Esophagus squamous epithelium (tissue), 4 donors: Measurements from ENCODE around the gene BIVM.

Experiments
- CTCF ChIP-seq, 6 experiments: fragments of 450-650 bp in 4 of 6; fragments of 200-600 bp in 2 of 6; sonication (generic) in 2 of 6; IDR thresholded peaks; one replicate each; pipeline ENCODE4 v1.5.1; 2016 to 2019; ENCODE audit warnings: antibody characterized with exemption in 6 of 6, mild to moderate bottlenecking in 4 of 6, moderate library complexity in 4 of 6
- POLR2A ChIP-seq, 4 donors: fragments of 450-650 bp; IDR thresholded peaks; one replicate each; pipeline ENCODE4 v1.6.1; 2017; ENCODE audit warnings: antibody characterized with exemption in 4 of 4, mild to moderate bottlenecking in 4 of 4, moderate library complexity in 3 of 4

GRCh38 chr13:102771298-102772041 lies 27.4 kb upstream of the BIVM start:
- no peak for TF ChIP-seq CTCF (IDR thresholded peaks at IDR 0.05)
- no peak for TF ChIP-seq POLR2A (IDR thresholded peaks at IDR 0.05)
